ENCODE measurements around the gene EXOC3L4.
"Not testable (repeated sequence)": the region's sequence is repeated elsewhere in the genome, so short reads cannot be mapped to it uniquely, and the experiment has no call there.

The EXOC3L4 gene
- total RNA-seq: 0 reads per million in 2 donors

GRCh38 chr14:103094406-103095209, at the start of gene EXOC3L4:
TSS of gene EXOC3L4 (plus strand) at chr14:103094725. CDS start at chr14:103100220, 5,495 bp downstream.
- no peak for DNase-seq

DNA sequence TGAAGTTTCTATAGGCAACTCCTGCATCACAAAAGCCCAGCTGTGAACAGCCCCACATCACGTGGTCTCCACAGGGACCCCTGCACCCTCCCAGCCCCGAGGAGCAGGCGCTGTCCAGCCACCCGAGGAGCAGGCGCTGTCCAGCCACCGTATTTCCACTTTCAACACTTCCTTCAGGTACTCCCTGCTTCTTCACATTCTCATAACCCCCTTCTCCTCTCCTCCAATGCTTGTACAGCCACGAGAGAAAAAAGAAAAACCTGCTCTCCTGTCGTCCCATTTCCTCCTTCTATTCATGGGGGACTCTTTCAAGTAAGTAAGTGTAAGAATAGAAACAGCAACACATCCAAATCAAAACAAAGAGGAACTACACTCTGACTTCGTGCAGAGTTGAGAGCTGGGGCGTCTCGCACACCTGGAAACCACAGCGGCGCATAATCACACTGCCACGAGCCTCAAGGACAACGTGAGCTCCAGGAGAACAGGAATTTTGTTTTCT, 49.1 kb upstream of the EXOC3L4 start:
- DNase-seq: no peak

GRCh38 chr14:103047453-103047852, 47.1 kb upstream of the EXOC3L4 start:
- DNase-seq: not testable (repeated sequence)

DNA sequence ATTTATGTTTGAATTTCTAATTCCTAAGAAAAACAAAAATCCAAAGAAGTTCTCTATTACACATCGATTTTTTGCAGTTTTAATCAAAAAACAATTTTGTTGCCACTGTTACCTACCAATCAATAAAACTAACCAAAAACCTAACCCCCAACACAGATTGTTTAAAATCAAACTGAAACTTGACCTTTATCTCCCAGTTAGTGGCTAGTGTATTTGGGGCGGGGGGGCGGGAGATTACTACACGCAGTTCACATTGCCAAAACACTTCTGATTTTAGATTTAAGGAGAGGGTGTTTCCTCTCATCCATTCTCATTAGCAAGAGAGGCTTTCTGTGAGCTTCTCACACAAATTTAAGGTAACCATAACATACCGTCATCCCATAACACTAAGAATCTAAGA, 43.6 kb upstream of the EXOC3L4 start:
- no peak for DNase-seq

DNA sequence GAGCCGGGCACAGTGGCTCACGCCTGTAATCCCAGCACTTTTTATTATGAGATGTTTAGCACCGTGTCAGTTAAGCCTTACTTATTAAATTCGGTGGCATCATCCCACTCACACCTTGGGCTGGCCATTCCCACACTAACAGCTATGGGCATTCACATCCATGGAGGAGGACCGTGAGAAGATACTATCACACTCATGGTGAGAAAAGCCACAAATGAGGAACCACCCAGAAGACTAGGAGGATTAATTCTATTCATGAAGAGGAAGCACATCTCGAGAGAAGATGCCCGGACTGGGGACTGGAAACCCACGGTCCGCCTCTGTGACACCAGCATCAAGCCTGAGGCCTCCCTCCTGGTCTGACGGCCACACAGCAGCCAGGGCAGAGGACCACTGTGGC, 42.1 kb upstream of the EXOC3L4 start:
- DNase-seq: no peak

- DNase-seq: no peak
Measured at GRCh38 chr14:103055695-103056094, 38.8 kb upstream of the EXOC3L4 start.

DNA sequence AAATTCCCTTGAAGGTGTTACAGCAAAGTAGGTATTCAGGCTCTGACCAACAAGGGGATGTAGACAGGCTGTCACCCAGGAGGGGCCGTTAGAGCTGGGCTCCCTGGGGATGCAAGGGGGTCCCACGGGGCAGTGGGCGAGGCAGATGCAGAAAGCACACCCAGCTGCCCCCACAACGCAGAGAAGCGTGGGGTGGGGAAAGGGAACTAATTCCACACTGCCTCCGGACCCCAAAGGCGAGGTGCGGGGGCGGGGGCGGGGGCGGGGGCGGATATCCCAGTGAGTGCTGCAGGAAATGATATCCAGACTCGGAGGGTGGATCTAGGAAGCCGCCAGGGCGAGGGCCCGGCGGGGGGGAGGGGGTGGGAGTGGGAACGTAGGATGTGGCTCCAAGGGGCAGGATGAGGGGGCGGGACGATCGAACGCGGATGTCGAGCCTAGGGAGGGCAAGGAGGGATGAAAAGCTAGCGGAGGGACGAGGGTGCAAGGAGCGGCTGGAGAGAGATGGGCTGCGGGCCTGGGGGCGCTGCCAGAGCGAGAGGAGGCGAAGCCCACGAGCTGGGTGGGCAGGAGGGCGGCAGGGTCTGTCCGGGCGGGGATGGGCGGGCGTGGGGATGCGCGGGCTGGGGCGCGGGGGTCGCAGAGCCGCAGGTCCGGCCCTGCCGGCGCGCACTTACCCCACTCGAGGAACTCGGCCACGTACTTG, 38.0 kb upstream of the EXOC3L4 start:
- DNase-seq: no peak

DNA sequence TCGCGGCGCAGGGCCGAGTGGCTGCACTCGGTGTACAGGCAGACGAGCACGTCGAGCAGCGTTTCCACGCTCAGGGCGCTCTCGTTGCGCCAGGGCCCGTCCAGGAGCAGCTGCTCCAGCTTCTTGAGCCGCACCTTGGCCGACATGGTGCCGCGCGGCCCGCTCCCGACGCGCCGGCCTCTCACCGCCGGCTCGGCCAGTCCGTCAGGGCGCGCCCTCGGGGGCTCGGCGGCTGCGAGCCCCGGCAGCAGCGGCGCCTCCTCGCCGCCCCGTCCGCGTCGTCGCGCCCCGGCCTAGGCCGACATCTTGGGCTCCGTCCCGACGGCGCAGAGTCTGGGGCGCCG, 37.5 kb upstream of the EXOC3L4 start:
- no peak for DNase-seq

DNA sequence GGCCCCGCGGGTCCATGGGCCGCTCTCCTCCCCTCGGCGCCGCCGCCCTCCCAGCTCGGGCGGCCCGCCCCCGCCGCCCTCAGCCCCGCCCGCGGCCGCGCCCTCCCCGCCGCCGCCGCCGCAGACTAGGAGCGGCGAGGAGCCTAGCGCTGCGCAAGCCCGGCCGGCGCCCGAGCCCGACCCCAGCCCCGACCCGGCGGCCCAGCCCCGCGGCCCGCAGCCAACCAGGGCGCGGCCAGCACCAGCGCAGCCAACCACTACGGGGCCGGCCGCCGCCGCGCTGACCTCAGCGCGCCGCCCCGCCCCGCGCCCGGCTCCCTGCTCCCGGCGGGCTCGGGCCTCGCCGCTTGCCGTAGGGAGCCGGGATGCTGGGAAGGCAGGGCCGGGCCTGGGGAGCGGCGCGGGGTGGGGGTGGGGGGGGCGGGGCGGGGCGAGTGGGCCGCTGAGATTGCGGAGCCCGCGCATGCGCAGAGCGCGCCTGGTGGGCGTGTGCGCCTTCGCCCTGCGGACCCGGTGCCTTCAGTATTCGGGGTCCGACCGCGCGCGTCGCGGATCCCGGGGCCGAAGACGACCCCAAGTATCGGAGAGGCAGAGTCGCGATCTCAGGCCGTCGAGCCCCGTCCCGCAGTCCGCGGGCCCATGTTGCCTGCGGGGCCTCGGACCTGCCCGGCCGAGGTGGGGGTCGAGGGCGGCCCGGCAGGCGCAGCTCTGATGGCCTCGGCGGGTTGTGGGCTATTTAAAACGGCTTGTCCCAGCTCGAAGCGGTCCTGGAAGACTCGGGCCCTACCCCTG, 37.0 kb upstream of the EXOC3L4 start, which contains the start of gene CDC42BPB:
CDC42BPB (minus strand) TSS at position 178 of the 792 bp plus-strand sequence. CDS start 376 bp downstream, outside the sequence.
- peak; percentile 35 to 80 (median 51) for DNase-seq

DNA sequence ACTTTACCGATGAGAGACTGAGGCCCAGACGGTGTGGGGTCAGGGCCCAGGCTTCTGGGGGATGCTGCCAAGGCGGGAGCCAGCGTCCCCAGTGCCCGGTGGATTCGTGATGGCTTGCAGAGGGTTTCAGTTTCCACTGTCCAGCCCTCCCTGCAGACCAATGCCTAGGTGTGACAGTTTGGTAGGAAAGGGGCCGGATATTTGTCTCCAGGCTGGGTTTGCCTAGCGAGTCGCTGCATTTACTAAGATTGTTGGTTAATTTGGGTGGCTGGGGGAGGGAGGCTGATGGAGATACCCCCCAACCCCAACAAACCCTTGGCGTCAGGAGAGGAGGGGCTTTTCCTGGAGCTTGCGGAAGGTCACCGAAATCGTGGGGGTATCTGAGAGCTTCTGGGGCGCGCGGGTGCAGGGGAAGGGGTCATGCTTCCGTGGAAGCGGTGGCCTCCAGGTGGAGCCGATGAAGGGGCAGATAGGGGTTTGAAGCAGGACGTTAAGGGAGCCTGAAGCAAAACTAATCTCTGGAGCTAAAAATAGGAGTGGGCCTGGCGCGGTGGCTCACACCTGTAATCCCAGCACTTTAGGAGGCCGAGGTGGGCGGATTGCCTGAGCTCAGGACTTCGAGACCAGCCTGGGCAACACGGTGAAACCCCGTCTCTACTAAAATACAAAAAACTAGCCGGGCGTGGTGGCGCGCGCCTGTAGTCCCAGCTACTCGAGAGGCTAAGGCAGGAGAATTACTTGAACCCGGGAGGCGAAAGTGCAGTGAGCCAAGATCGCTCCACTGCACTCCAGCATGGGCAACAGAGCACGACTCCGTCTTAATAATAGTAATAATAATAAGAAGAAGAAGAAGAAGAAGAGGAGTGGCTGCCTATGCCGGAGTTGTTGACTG, 36.1 kb upstream of the EXOC3L4 start:
- no peak for DNase-seq

DNA sequence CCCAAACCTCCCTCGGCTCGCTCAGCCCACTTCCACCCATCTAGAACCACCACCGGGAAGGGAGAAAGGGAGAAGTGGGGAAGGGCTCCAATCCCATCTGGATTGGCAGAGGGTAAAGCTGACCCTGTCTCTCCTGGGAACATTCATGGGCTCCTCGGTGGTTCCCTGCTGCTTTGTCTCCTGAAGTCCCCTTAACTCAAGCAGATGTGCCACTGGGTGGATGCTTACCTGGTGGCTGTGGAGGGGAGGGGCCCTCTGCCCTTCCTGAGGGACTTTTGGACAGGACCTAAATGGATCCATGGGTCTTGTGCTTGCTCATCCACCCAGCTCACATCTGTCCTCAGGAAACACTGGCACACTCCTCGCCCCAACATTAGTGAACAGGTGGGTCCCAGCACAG, 35.0 kb upstream of the EXOC3L4 start:
- no peak for DNase-seq

GRCh38 chr14:103061482-103061976, 33.0 kb upstream of the EXOC3L4 start:
- DNase-seq: no peak

DNA sequence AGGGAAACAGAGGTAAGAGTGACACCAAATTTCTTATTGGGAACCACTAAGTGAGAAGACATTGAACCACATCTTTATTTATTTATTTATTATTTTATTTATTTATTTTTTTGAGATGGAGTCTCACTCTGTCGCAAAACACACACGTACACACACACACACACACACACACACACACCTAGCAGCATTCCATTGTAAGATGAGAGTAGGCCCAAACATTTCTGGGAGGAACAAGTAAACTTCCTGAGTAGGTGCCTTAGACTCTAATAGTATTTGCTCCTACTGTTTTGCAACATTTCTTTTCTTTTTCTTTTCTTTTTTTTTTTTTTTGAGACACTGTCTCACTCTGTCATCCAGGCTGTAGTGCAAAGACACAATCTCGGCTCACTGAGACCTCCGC, 30.1 kb upstream of the EXOC3L4 start:
- DNase-seq: no peak

GRCh38 chr14:103064978-103065377, 29.5 kb upstream of the EXOC3L4 start:
- no peak for DNase-seq

DNA sequence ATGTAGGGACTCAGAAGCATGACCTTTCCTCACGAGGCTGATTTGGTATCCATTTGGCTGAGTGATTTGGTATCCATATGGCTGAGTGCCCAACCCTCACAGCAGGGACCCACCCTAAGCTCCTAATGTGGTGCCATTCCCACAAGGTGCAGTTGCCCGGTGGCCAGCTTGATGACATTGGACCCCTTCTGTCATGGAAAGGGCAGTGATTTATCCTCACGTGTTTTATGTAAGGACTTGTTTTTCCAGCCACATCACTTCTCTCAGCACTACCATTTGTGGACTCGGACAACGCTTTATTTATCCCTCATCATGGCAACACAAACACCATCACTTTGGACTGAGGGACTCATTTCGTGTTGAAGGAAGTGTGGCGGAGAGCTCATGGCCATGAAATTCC, 28.7 kb upstream of the EXOC3L4 start:
- no peak for DNase-seq

- no peak for DNase-seq
Measured at GRCh38 chr14:103066399-103066798, 28.1 kb upstream of the EXOC3L4 start.

DNA sequence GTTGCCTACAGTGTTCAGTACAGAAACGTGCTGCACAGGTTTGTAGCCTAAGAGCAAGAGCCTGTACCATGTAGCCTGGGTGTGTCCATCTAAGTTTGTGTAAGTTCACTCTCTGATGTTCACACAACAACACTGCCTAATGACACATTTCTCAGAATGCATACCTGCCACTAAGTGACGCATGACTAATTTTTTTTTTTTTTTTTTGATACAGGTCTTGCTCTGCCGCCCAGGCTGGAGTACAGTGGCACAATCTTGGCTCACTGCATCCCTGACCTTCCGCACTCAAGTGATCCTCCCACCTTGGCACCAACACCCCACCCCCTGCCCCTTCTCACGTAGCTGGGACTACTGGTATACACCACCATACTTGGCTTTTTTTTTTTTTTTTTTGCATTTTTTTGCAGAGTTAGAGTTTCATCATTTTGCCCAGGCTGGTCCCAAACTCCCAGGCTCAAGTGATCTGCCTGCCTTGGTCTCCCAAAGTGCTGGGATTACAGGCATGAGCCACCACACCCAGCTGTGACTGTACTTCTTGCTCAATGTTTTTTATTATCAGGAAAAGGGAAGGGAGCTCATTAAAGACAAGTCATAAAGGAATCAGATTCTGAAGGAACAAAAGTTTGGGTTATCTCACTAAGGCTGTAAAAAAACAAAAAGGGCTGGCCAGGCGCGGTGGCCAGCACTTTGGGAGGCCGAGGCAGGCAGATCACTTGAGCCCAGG, 27.1 kb upstream of the EXOC3L4 start:
- no peak for DNase-seq

- no peak for DNase-seq
Measured at GRCh38 chr14:103068351-103069073, 26.0 kb upstream of the EXOC3L4 start.

DNA sequence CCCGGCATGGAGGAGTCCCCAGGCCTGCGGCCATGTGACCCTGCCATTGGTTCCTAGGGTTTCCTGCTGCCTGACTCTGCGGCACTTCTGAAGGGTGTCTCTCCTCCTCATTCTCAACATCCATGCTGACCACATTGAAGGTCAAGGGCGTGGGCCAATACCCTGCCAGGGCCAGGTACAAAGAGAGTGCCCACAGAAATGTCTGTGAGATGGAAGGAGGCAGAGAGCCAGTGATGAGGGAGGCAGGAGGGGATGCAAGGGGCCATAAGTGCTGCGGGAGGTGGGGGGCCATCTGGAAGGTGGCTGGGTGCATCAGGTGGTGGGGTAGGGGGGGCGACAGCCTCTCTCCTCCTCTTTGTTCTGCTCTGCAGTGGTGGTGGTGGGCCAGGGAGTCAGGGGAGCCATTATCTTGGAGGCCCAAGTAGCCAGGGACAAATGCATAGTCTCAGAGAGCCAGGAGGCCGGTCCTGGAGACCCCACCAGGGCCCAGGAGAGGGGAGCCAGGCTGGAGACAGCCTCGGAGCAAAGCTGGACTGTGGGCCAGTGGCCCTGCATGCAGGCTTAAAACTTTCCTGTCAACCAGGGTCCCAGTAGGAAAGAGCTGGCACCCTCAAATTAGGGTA, 24.2 kb upstream of the EXOC3L4 start:
- no peak for DNase-seq

DNA sequence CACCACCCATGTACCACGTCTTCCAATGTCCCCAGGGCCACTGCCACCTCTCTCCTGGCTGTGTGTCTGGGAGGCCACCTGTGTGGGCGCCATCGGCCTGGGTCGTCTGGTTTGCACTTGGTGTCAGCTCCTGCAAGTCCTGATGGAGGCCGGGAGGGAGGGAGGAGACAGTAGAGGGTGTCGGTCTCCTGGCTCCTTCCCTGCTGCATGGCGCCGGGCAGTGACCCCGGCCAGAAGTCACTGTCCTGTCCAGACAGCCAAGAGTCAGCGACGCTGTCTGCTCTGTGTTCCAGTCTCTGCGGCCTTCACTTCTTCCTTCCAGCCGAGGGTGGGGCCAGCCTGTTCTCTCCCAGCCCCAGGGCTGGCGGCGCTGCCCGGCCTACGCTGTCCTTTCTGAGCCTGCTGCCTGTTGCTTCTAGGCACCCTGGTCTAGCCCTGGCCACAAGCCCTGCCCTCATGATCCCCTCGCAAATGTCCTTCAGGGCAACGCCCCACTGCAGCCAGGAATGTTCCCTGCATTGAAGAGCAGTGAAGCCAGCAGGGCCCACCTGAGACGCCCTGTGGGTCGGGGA, 23.5 kb upstream of the EXOC3L4 start:
- no peak for DNase-seq
